HEK293T (cell line): ENCODE data around the gene RBL2.
"Not testable (repeated sequence)": the region's sequence is repeated elsewhere in the genome, so short reads cannot be mapped to it uniquely, and the experiment has no call there.

Experiments used
- CTCF ChIA-PET: fragments of 350-600 bp; formaldehyde crosslinking; extraction: SDS; loops from one replicate; lab custom pipeline; 2021; ENCODE audit warnings: antibody characterized with exemption, inconsistent platforms; lab: Yijun Ruan, JAX
- POLR2A ChIA-PET: fragments of 350-600 bp; formaldehyde crosslinking; extraction: SDS; loops from one replicate; lab custom pipeline; 2020; ENCODE audit warnings: antibody characterized with exemption, inconsistent platforms; lab: Yijun Ruan, JAX
- DNase-seq: peaks from one replicate; pipeline ENCODE4 v3.0.0; 2012; ENCODE audit warnings: mixed read lengths; ENCODE audit errors: extremely low spot score
- ARNT ChIP-seq: fragments of 450-650 bp; IDR thresholded peaks from 2 replicates; pipeline ENCODE4 v1.6.1; 2017; ENCODE audit warnings: mild to moderate bottlenecking
- BHLHE40 ChIP-seq: fragments of 450-650 bp; IDR thresholded peaks from 2 replicates; pipeline ENCODE4 v1.6.1; 2016; ENCODE audit warnings: mild to moderate bottlenecking, moderate library complexity, borderline replicate concordance
- CTBP1 ChIP-seq: fragments of 450-650 bp; IDR thresholded peaks from 2 replicates; pipeline ENCODE4 v1.6.1; 2016; ENCODE audit warnings: borderline replicate concordance
- ELF4 ChIP-seq: fragments of 450-650 bp; IDR thresholded peaks from 2 replicates; pipeline ENCODE4 v1.6.1; 2017; ENCODE audit warnings: antibody characterized with exemption
- FOXA1 ChIP-seq: fragments of 450-650 bp; IDR thresholded peaks from 2 replicates; pipeline ENCODE4 v1.6.1; 2016; ENCODE audit warnings: mild to moderate bottlenecking
- FOXK2 ChIP-seq: fragments of 450-650 bp; IDR thresholded peaks from 2 replicates; pipeline ENCODE4 v1.6.1; 2016; ENCODE audit warnings: mild to moderate bottlenecking
- HDGF ChIP-seq: fragments of 450-650 bp; IDR thresholded peaks from 2 replicates; pipeline ENCODE4 v1.6.1; 2017; ENCODE audit warnings: antibody characterized with exemption, borderline replicate concordance
- L3MBTL2 ChIP-seq: fragments of 450-650 bp; conservative IDR thresholded peaks from 2 replicates; pipeline ENCODE4 v1.6.1; 2016; ENCODE audit warnings: mild to moderate bottlenecking
- LEF1 ChIP-seq: fragments of 450-650 bp; IDR thresholded peaks from 2 replicates; pipeline ENCODE4 v1.6.1; 2017; ENCODE audit warnings: mild to moderate bottlenecking, borderline replicate concordance
- NFRKB ChIP-seq: fragments of 450-650 bp; IDR thresholded peaks from 2 replicates; pipeline ENCODE4 v1.6.1; 2016; ENCODE audit warnings: mild to moderate bottlenecking, moderate library complexity
- SP1 ChIP-seq: fragments of 450-650 bp; IDR thresholded peaks from 2 replicates; pipeline ENCODE4 v1.6.1; 2017
- SUZ12 ChIP-seq: fragments of 450-650 bp; IDR thresholded peaks from 2 replicates; pipeline ENCODE4 v1.6.1; 2016; ENCODE audit warnings: mild to moderate bottlenecking
- TARDBP ChIP-seq: fragments of 450-650 bp; IDR thresholded peaks from 2 replicates; pipeline ENCODE4 v1.6.1; 2016
- ZNF384 ChIP-seq: fragments of 450-650 bp; IDR thresholded peaks from 2 replicates; pipeline ENCODE4 v1.6.1; 2016
- TF ChIP-seq, protein P1 (sequence below): fragments of 450-650 bp; IDR thresholded peaks from 2 replicates; pipeline ENCODE4 v1.6.1; 2016

The RBL2 gene, protein sequence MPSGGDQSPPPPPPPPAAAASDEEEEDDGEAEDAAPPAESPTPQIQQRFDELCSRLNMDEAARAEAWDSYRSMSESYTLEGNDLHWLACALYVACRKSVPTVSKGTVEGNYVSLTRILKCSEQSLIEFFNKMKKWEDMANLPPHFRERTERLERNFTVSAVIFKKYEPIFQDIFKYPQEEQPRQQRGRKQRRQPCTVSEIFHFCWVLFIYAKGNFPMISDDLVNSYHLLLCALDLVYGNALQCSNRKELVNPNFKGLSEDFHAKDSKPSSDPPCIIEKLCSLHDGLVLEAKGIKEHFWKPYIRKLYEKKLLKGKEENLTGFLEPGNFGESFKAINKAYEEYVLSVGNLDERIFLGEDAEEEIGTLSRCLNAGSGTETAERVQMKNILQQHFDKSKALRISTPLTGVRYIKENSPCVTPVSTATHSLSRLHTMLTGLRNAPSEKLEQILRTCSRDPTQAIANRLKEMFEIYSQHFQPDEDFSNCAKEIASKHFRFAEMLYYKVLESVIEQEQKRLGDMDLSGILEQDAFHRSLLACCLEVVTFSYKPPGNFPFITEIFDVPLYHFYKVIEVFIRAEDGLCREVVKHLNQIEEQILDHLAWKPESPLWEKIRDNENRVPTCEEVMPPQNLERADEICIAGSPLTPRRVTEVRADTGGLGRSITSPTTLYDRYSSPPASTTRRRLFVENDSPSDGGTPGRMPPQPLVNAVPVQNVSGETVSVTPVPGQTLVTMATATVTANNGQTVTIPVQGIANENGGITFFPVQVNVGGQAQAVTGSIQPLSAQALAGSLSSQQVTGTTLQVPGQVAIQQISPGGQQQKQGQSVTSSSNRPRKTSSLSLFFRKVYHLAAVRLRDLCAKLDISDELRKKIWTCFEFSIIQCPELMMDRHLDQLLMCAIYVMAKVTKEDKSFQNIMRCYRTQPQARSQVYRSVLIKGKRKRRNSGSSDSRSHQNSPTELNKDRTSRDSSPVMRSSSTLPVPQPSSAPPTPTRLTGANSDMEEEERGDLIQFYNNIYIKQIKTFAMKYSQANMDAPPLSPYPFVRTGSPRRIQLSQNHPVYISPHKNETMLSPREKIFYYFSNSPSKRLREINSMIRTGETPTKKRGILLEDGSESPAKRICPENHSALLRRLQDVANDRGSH

DNA sequence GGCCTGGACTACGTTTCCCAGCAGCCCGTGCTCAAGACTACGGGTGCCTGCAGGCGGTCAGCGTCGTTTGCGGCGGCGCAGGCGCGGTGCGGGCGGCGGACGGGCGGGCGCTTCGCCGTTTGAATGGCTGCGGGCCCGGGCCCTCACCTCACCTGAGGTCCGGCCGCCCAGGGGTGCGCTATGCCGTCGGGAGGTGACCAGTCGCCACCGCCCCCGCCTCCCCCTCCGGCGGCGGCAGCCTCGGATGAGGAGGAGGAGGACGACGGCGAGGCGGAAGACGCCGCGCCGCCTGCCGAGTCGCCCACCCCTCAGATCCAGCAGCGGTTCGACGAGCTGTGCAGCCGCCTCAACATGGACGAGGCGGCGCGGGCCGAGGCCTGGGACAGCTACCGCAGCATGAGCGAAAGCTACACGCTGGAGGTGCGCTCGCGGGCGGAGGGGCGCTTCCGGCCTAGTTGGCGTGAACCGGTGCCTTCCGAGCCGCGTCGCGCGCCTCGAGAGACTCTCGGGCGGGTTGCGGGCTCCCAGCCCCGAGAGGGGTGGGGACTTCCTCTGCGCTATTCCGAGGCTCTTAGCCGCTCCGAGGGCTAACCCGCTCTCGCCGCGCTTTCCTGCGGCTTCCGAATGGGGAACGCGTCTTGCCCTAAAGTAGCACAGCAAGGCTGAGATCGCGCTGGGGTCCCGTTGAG is at the start of gene RBL2:
TSS of gene RBL2 (plus strand) at position 95 of the 689 bp plus-strand sequence. CDS start at position 181, 86 bp downstream.
- ChIA-PET POLR2A (interaction anchor here (1.0 to 1.4 kb wide), 4 partner anchors 10 to 76 kb away, joined by 3 to 7 read pairs (median 4); partner anchors contain the start of gene AKTIP), CTCF (no interaction called here)
- no peak for TF ChIP-seq BHLHE40
- no peak for TF ChIP-seq SP1
- TF ChIP-seq CTBP1: no peak
- peak; percentile 41; the same call in 1 of the 2 replicates for TF ChIP-seq L3MBTL2
- TF ChIP-seq ARNT: no peak
- TF ChIP-seq ELF4: no peak
- peak; percentile 86 for DNase-seq

DNA sequence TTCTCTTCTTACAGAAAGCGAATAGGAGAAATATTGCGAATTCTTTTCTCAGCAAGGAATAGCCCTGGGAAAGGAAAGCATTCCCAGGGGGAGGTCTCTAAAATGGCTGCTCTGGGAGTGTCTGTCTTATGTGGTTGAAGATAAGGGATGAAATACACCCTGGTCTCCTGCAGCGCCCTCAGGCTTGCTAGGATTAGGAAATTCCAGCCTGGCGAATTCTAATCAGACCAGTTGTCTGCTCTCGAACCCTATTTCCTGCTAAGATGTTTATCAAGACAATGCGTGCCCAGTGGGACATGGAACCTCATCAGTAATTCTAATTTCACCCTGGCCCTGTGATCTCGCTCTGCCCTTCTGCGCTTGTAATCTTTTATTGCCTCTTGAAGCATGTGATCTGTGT is 49.7 kb upstream of the RBL2 start:
- peak; percentile 74; the same call in 1 of the 2 replicates for TF ChIP-seq CTBP1
- TF ChIP-seq, protein P1, sequence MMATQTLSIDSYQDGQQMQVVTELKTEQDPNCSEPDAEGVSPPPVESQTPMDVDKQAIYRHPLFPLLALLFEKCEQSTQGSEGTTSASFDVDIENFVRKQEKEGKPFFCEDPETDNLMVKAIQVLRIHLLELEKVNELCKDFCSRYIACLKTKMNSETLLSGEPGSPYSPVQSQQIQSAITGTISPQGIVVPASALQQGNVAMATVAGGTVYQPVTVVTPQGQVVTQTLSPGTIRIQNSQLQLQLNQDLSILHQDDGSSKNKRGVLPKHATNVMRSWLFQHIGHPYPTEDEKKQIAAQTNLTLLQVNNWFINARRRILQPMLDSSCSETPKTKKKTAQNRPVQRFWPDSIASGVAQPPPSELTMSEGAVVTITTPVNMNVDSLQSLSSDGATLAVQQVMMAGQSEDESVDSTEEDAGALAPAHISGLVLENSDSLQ: peak; percentile 68
- POLR2A ChIA-PET, CTCF ChIA-PET: not testable (repeated sequence)
- DNase-seq: peak; percentile 12

DNA sequence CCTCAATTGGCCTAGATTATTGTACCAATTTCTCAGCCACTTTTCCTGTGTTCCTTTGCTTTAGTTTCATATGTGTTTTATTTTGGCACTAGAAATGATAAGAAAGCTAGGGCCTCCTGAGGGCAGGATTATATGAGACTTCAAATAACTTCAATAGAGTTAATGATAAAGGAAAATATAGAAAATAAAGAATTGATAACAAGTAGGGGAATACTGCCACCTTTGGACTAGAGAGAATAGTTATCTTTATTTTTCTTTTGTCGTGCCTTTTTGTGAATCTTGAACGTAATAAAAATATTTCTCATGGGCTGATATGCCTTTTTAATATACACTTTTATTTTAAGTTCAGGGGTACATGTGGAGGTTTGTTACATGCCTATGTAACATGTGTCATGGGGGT is 29.3 kb upstream of the RBL2 start:
- no peak for DNase-seq
- no peak for TF ChIP-seq NFRKB
- TF ChIP-seq FOXK2: no peak
- TF ChIP-seq SUZ12: no peak
- TF ChIP-seq TARDBP: no peak
- no peak for TF ChIP-seq SP1
- POLR2A ChIA-PET: no interaction called here
- CTCF ChIA-PET: no interaction called here

DNA sequence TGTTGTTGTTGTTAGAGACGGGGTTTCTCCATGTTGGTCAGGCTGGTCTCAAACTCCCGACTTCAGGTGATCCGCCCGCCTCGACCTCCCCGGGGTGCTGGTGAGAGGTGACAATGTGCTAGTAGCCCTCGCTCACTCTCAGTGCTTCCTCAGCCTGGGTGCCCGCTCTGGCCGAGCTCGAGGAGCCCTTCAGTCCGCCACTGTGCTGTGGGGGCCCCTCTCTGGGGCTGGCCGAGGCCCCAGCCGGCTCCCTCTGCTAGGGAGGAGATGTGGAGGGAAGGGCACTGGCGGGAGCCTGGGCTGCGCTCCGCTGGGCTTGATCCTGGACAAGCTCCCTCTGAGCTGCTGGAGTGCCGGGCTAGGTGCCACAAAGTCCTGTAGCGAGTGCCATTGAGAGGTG is 21.7 kb upstream of the RBL2 start:
- DNase-seq: no peak
- ChIA-PET POLR2A (no interaction called here), CTCF (no interaction called here)
- no peak for TF ChIP-seq CTBP1
- TF ChIP-seq, protein P1: no peak

DNA sequence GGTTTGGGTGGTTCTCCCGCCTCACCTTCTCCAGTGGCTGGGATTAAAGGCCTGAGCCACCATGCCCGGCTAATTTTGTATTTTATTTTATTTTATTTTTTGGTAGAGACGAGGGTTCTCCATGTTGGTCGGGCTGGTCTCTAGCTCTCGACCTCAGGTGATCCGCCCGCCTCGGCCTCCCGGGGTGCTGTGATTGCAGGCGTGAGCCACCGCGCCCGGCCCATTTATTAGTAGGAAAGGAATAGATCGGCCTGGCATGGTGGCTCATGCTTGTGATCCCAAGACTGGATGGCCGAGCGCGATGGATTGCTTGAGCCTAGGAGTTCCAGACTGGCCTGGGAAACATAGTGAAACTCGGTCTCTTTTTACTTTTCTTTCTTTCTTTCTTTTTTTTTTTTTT is 20.4 kb upstream of the RBL2 start:
- ChIA-PET POLR2A (no interaction called here), CTCF (no interaction called here)
- TF ChIP-seq L3MBTL2 (no peak), CTBP1 (no peak)
- DNase-seq: no peak

DNA sequence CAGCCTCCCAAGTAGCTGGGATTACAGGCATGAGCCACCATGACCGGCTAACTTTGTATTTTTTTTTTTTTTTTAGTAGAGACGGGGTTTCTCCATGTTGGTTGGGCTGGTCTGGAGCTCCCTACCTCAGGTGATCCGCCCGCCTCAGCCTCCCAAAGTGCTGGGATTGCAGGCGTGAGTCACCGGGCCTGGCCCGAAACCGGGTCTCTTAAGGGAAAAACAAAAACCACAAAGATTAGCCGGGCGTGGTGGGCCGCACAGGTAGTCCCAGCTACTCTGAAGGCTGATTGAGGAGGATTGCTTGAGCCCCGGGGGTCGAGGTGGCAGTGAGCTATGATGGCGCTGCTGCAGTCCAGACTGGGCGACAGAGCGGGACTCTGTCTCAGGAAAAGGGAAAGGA is 19.9 kb upstream of the RBL2 start:
- ChIA-PET CTCF (no interaction called here), POLR2A (no interaction called here)
- TF ChIP-seq TARDBP (no peak), ZNF384 (no peak), FOXA1 (no peak), BHLHE40 (no peak), SUZ12 (no peak), NFRKB (no peak), LEF1 (no peak), L3MBTL2 (no peak)
- TF ChIP-seq, protein P1: no peak
- DNase-seq: no peak

DNA sequence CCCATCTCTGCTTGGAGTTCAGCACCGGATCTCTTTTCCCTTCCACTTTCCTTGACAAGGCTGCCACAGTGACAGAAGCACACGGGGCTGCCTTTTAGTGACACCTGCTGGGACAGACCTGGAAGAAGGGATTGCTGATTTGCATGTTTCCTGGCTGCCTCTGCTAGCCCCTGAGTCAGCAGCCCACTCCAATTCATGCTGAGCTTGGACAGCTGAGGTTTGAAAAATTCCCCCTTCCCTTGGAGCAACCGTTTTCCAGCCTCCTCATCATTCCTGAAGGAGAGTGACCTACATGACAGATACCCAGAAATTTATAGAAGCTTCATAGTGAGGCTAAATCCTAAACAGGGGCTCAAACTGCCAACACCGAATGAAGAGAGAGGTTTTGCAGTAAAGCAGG is 18.8 kb upstream of the RBL2 start:
- ChIA-PET POLR2A (no interaction called here), CTCF (interaction anchor here (0.7 kb wide), 1 partner anchor 58 kb away, joined by 3 read pairs; no protein-coding TSS in a partner anchor)
- TF ChIP-seq HDGF (no peak), ELF4 (no peak), L3MBTL2 (no peak), NFRKB (no peak)
- DNase-seq: no peak
